Occipital lobe (tissue), 2 donors: ENCODE data around the gene CFAP20DC. TPM values are rescaled to one million over a fixed set of nuclear protein-coding genes. Genes with fewer than 3 reads are reported as not detected.
"Not testable (repeated sequence)": the region's sequence is repeated elsewhere in the genome, so short reads cannot be mapped to it uniquely, and the experiment has no call there.

Experiments used
- DNase-seq: peaks from one replicate; lab custom pipeline; 2025; lab: John Stamatoyannopoulos, UW
- total RNA-seq: library from RNA; depleted of rRNA; stranded (reverse); fragments of >200 nt; gene quantifications from one replicate; pipeline ENCODE4 v1.2.3, GENCODE V29; 2014

CFAP20DC gene
- total RNA-seq, 1 donor from 2014 or later: 4.4 TPM

DNA sequence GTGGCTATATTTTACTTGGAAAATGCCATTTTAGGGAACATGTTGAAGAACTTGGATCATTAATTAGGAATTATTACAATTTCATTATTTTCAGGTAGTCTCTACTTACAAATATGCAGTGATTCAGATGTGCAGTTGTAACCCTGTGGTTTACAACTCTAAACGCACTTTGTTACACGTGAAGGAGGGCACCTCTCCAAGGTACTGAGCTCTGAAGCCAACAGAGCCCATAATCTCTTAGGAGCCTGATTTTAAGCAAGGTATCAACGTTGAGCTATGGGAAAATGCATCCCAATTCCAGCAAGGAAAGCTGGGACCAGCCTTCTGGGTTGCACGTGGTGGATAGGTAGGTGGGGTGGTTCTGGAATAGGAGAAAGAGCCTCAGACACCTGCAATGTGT lies 301.8 kb downstream of the CFAP20DC start:
- DNase-seq: no peak

DNA sequence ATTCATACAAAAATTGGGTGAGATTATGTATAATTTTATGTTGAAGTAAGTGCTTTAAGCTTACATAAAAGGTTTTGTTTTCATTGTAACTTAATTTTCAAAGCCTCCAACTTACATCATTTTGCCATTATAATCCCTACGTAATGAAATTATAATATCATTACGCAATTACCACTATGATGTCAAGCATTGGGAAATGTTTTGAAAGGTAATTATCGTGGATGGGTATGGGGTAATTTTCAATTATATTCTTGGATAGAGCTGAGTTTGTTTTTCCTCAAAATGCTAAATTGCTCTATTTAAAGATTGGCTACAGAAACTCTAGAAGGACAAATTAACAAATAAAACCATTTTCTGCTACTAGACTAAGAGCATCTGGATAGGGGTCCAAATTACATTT lies 303.1 kb downstream of the CFAP20DC start:
- no peak for DNase-seq

DNA sequence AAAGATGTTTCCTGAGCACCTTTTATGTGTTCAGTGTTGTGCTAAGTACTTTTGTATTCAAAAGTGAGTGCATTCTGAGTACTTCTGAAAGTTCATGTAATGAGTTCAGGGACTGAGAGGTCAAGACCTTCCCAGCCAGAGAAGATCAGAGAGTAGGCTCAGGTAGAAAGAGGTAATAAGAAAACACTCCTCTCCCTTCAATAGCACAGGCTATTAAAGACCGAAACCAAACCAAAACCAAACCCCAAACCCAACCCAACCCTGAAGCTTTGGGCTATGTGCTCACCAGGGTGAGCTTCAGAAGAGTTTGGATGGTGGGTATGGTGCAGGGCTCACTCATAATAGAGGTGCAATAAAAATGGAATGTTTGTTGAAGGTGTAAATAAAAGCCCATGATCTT lies 306.5 kb downstream of the CFAP20DC start:
- DNase-seq: no peak

DNA sequence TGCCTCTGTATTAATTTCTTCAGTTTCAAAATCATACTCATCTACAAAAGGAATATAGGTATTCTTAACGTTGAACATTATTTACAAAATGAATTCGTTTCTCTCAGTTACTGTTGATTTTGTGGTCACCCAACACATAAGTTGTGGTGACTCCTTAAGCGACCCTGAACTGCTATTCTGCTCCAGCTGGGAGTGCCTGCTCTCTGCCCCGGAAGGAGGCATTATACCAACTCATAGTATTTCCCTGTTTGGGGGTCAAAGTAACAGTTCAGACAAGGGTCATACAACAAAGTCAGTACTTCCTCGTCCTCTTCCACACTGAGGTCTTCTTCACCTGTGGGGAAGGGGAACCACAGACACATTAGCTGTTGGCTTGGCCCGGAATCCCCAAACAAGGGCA lies 307.6 kb downstream of the CFAP20DC start:
- DNase-seq: no peak

DNA sequence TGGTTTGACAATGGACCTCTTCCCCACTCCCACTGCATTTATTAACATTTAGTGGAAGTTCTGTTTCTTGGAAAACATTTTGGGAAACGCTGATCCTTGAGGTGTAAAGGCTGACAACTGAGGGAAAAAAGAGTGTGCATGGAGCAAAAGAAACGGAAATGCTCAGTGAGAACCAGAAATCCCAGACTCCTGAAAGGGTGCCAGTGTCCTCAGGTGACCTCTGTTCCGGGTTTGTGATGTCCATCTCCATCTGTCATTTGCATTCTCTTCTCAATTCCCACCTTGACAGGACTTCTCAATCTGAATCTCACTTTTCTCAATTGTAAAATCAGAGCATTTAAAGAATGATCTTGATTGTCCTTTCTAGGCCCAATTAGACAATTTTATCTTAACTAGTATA lies 312.2 kb downstream of the CFAP20DC start:
- no peak for DNase-seq

DNA sequence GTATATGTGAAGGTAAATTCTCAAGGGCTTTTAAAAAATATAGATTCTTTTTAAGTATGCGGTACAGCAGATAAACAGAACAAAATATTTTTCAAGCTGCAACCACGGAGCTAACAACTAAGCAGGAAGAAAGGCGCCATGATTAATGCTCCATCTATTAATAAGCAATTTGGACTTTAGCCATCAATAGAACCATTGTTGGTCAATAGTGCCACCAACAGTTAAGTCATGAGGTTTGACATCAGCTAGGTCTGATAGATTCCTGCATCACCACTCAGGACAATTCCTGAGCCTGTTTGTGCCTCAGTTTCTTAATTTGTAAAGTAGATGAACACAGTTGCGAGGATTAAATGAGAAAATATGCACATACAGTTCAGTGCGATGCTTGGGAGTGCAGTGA lies 318.2 kb downstream of the CFAP20DC start:
- no peak for DNase-seq

DNA sequence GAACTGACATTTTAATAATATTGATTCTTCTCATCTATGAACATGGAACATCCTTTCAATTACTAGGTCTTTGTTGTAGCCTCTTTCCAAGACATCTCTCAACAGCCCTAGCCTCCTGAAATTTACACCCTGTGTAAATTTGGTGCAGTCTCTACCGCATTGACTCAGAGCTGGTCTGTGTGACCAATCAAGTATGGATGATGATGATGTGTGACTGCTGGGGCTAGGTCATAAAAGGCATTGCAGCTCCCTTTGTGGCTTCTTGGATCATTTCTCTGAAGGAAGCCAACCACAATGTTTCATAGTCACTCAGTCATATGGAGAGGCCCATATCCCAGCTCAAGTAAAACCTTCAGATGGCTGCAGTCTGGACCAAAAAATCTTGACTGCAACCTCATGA lies 321.1 kb downstream of the CFAP20DC start:
- DNase-seq: no peak

DNA sequence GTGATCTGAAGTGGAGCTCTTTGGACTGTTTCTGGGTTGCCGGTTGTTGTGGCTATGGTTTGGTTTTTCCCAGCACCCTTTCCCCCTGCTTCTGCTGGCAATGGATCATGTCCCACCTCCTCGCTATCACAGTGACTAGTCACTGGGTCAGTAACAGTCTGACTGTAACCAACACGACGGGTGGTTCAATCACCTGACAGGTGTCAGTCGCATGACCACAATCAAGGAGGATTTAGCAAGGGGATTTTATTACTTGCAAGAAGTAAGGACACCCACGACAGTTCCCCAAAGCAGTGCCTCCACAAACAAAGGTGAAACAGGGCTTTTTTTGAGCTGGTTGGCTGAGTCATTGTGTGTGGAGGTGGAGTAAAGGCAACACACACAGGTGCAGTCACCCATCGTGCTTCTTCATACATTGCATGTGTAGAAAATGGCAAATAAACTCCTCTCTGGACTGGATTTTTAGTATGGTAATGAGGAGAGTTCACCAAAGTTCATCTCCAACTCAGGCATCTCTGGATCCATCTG lies 324.4 kb downstream of the CFAP20DC start:
- DNase-seq: no peak

DNA sequence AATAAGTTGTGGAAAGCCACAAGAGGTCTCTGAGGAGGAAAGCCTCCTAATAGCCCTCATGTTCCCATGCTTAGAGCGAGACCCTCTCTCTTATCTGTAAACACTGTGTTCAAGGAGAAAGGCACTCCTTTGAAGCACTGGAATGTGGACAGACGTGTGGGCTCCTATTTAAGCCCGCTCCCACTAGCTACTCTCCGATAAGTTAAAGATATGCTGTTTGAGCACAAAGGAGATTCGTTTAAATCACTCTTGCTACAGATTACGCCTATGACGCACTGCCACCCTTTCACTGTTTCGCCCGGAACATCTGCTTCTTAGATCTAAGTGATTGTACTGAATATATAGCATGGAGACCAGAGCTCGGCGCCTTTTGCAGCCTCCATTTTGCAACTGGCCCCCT lies 325.5 kb downstream of the CFAP20DC start:
- DNase-seq: no peak

DNA sequence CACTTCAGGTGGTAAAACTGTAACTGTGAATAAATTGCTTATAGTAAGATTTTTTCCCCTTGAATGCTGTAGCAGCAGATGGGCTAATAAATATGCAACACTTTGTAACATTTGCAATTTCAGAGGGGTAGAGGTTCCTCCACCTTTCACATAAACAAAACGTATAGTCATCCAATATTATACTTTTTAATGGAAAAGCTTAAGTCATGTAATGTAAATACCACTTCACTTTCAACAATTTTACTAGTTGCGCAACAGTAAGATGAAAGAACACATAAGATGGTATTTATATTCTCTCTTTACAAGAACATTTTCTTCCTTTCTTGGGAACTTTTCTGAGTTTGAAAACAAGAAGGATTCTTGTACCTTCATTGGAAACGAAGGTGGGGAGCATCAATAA lies 326.7 kb downstream of the CFAP20DC start:
- DNase-seq: no peak

DNA sequence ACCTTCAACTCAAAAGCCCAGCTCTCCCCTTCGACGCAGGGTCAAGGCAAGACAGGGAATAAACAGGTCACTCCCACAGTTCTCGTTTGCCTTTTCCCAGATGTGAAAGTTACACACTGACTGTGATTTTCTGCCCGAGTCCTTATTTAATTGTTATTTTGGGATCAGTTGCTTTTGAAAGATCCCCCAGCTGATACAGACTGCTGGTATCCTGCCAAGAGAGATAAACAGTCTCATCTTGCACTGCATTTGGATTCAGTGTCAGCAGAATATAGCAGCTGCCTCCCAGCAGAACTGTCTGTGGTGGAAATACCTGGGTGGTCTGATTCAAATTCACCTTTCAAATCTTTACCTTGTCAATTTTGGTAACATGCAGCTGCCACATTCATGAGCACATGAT lies 327.3 kb downstream of the CFAP20DC start:
- DNase-seq: no peak

DNA sequence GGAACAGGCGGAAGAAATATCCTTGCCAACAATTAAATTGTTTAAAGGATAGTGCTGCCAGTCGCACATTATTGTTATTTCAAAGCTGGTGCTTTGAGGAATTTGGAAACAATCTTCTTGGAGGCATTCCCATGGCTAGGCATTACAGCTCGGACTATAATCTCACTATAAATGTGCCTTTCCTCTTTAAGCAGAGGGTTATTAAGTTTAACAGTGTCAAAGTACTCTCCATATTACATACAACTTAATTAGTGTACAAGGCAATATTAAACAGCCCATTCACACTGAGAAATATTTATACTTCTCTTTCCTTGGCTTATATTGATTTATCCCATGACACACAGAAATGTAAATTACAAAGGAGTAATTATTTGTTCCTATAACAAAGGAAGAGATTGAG lies 329.3 kb downstream of the CFAP20DC start:
- DNase-seq: no peak

DNA sequence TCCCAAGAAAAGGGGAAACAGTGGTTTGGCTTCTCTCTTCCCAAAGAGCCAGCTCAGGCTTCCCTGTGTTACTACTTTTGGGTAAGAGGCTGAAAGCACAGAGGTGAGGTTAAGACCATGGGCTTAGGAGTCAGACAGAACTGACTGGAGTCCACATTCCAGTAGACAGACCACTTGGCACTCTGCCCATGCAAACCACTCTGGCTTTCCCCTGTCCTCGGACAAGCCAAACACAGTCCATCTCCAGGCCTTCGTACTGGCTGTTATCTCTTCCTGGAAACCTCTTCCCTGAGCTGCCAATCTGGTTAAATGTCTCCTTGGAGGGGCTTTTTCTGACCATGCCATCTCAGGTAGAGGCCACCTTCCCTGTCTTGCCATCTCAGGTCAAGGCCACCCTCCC lies 330.1 kb downstream of the CFAP20DC start:
- no peak for DNase-seq

DNA sequence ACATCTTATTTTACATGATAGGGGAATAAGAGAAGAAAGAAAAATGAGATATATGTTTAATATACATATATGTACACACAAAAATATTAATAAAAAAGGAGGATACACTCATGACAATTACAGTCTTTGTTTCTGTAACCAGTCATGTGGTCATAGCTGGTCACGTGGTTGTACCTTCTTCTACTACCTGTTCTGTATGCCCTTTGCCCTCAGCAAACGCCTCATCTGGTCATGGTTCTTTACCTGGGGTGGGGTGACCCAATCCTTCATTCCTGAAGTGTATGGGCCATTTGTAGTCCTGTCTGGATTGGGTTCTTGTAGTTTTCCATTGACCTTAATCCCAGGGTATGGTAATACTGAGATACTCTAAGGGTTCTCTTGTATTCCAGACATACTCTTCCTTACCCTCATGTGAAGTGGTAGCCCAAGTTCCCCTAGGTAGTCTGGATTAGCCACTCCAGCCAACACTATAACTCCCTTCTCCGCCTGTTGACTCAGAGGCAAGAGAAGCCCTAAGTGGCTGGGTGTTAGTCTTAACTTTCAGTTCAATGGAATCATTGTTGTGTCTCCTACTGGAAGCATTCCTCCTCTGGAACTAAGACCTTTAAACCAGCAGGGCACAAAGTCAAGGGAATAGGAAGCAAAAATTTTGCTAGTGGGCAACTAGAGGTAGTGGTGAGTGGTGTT lies 336.0 kb downstream of the CFAP20DC start:
- DNase-seq: no peak

DNA sequence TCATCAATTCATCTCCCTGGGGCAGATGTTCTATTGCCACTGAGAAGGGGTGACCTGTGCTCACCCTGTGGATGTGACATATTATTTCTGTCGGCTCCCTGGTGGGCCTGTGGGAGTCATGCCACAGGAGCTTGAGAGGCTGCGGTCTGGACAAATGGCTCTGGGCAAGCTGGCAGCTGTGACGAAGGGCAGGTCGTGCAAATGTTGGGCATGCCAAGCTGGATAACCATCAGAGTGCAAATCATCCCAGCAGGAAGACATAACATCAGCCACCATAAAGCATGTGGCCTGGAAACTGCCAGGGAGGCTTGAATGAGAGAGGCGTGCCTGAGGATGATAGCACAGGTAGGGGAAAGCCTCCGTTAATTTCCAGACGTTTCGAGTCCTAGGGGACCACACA lies 338.0 kb downstream of the CFAP20DC start:
- DNase-seq: no peak

DNA sequence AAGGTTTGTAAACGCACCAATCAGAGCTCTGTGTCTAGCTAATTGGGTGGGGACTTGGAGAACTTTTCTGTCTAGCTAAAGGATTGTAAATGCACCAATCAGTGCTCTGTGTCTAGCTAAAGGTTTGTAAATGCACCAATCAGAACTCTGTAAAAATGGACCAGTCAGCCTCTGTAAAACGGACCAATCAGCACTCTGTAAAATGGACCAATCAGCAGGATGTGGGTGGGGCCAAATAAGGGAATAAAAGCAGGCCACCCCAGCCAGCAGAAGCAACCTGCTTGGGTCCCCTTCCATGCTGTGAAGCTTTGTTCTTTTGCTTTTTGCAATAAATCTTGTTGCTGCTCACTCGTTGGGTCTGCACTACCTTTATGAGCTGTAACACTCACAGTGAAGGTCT lies 340.8 kb downstream of the CFAP20DC start:
- DNase-seq: not testable (repeated sequence)

DNA sequence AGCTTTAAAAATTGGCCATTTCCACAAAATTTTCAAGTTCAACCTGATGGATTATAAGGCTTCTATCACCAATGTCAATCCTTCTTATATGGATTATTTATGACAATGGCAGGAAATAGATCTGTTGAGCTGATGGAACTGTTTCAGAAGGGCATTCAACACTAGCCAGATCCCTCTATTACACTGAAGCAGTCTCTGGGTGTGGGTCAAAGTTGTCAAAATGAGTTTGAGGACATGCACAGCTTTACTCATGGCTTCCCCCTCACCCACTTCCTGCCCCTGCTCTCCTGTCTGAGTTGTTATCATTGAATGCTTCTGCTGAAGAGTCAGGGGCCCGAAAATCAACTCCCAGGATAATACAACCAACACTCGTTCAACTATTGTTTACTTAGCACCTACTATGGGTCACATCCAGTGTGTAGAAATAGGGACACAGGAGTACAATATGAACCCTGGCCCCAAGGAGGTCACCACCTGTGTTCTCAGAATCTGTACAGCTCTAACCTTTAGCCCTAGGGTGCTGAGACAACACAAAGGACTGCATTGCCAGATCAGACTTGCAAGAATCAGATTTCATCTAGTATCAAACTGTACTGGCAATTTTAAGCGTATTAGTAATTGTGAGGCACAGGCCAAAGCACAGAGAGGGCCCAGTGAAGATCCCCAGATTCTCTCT lies 341.6 kb downstream of the CFAP20DC start:
- DNase-seq: no peak

DNA sequence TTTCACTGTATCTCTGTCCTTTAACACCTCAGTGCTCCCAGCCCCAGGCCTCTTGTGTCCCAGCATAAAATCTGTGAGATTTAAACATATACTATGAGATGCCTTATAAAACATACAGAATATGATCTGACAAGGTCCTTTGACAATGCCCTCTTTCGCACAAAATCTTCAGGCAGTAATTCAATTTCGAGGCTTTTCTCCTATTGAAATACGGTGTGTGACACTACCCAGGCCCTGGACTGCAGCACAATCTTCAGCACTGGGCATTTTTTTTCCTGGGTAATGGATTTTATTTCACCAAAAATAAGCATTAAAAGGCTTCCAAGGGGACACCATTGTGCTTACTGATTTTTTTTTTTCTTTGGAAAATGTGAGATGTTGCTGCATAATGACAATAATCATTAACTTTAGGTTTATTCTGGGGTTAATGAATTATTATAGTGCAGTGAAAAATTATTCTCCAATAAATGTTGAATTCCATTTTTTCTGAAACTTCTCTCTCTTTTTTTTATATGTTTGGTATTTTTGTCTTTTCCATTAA lies 342.4 kb downstream of the CFAP20DC start:
- no peak for DNase-seq

DNA sequence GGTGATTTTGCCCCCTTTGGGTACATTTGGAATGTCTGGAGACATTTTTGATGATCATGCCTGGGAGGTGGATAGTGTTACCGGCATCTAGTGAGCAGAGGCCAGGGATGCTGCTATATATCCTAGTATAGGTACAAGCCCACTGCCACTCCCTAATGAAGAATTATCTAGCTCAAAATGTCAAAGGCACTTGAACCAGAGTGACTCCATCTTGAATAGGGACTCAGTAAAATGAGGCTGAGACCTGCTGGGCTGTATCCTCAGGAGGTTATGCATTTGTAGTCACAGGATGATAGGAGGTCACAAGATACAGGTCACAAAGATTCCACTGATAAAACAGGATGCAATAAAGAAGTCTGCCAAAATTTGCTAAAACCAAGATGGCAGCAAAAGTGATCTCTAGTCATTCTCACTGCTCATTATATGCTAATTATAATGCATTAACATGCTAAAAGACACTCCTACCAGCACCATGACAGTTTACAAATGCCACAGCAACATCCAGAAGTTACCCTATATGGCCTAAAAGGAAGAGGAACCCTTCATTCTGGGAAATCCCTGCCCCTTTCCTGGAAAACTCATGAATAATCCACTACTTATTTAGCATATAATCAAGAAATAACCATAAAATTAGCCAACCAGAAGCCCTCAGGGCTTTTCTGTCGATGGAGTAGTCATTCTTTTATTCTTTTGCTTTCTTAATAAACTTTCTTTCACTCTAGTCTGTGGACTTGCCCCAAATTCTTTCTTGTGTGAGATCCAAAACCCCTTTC lies 343.2 kb downstream of the CFAP20DC start:
- no peak for DNase-seq

DNA sequence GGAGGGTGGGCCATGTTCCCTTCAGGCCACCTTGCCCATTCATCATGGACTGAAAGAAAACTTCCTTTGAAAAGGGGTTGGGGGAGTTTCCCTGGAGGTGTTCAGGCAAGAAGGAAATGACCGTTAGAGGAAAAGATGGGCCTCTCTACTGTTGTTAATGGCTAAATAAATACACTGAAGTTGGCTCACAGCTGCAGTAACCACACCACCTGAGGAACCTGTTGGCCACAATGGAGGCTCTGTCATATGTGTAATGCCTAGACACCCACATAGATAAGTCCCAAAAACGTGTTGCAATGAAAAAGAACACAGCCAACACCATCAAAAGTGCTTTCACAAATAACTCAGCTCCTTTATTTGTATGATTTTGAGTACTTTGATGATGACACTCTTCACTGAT lies 345.1 kb downstream of the CFAP20DC start:
- no peak for DNase-seq

DNA sequence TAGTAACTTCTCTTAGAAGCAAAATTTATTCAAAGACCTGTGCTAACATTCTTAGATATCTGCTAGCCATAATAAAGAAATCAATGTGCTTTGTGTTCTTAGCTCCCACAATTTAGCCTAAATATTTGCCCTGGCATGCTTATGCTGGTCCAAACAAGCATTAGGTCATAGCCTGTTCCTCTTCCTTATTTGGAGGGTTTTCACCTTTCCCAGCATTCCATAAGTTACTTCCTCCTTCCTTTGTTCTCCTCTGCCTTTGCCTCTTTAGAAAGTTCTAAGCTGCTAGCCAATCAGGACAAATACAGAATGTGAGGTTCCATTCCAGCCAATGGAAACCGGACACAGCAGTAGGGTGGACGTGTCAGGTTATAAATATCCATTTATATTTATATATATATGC lies 345.5 kb downstream of the CFAP20DC start:
- not testable (repeated sequence) for DNase-seq

DNA sequence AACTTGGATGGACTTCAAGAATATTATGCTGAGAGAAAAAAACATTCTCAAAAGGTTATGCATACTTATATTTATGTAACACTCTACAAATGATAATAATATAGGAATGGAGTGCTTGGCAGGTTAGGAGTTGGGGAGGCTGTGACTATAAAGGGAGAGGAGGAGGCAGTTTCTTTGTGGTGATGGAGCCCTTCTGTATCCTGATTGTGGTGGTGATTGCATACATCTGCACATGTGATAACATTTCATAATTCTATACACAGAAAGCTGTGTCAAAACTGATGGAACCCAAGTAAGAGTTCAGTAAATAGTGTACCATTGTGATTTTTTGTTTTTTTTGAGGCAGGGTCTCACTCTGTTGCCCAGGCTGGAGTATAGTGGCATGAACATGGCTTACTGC lies 351.6 kb downstream of the CFAP20DC start:
- DNase-seq: no peak
